ENCODE measurements around the gene KRTAP6-2. TPM values are rescaled to one million over a fixed set of nuclear protein-coding genes. Genes with fewer than 3 reads are reported as not detected.

KRTAP6-2 gene
- polyA plus RNA-seq (ENCODE audit: low read depth in 6 of 6) = not detected

GRCh38 chr21:30598802-30599201, at the start of gene KRTAP6-2:
Gene KRTAP6-2, minus strand, starts transcription at chr21:30598902. Its CDS starts 28 bp downstream, at chr21:30598874.
- peaks cover 0 to 10% (median 6%) of the 10 kb centered on the region in 7 donors for H3K9me3 Mint-ChIP-seq
- no peaks in the 10 kb centered on the region for H3K27me3 Mint-ChIP-seq

GRCh38 chr21:30646904-30647414, 48.3 kb upstream of the KRTAP6-2 start:
- H3K9me3 Mint-ChIP-seq = peaks cover 2 to 19% (median 9%) of the 10 kb centered on the region in 7 donors
- ATAC-seq (ENCODE audit: low read depth in 2 of 2) = no peak
- DNase-seq = no peak
- H3K4me3 Mint-ChIP-seq = no peak overlapping the region
- no peaks in the 10 kb centered on the region for H3K36me3 Mint-ChIP-seq
- H3K4me1 Mint-ChIP-seq = no peaks in the 10 kb centered on the region
- no peak overlapping the region for H3K27ac Mint-ChIP-seq
- no peaks in the 10 kb centered on the region for H3K27me3 Mint-ChIP-seq

More at GRCh38 chr21:30598802-30599201, at the start of gene KRTAP6-2:
- no peak for DNase-seq
- Mint-ChIP-seq H3K36me3 (no peaks in the 10 kb centered on the region), H3K27ac (no peak within 1 kb of the TSS), H3K4me1 (no peaks in the 10 kb centered on the region), H3K4me3 (no peak within 1 kb of the TSS)
- ATAC-seq (ENCODE audit: low read depth in 2 of 2) = no peak

- no peaks in the 10 kb centered on the region for H3K27me3 Mint-ChIP-seq
Observed at GRCh38 chr21:30642564-30642963, 43.9 kb upstream of the KRTAP6-2 start, which contains the start of gene KRTAP20-3. Gene KRTAP20-3, plus strand, starts transcription at chr21:30642864.

GRCh38 chr21:30638686-30639085, 40.0 kb upstream of the KRTAP6-2 start:
- Mint-ChIP-seq H3K27me3 (no peaks in the 10 kb centered on the region), H3K27ac (no peak overlapping the region), H3K36me3 (no peaks in the 10 kb centered on the region), H3K9me3 (peaks cover 5 to 14% (median 7%) of the 10 kb centered on the region in 7 donors), H3K4me3 (no peak overlapping the region), H3K4me1 (no peaks in the 10 kb centered on the region)
- ATAC-seq (ENCODE audit: low read depth in 2 of 2) = no peak
- no peak for DNase-seq

More at GRCh38 chr21:30642564-30642963, 43.9 kb upstream of the KRTAP6-2 start, which contains the start of gene KRTAP20-3:
- no peak within 1 kb of the TSS for H3K4me3 Mint-ChIP-seq
- no peaks in the 10 kb centered on the region for H3K36me3 Mint-ChIP-seq
- no peak for ATAC-seq (ENCODE audit: low read depth in 2 of 2)
- H3K4me1 Mint-ChIP-seq = no peaks in the 10 kb centered on the region
- H3K27ac Mint-ChIP-seq = no peak within 1 kb of the TSS
- DNase-seq = no peak
- peaks cover 5 to 29% (median 10%) of the 10 kb centered on the region in 7 donors for H3K9me3 Mint-ChIP-seq

GRCh38 chr21:30634906-30635305, 36.2 kb upstream of the KRTAP6-2 start, which contains the start of gene KRTAP20-2:
Gene KRTAP20-2, plus strand, starts transcription at chr21:30635206. Its CDS starts 58 bp downstream, at chr21:30635264.
- ATAC-seq (ENCODE audit: low read depth in 2 of 2) (no peak), DNase-seq (no peak)
- Mint-ChIP-seq H3K27ac (no peak within 1 kb of the TSS), H3K36me3 (no peaks in the 10 kb centered on the region), H3K27me3 (no peaks in the 10 kb centered on the region), H3K4me3 (no peak within 1 kb of the TSS), H3K9me3 (peaks cover 4 to 11% (median 5%) of the 10 kb centered on the region in 7 donors), H3K4me1 (no peaks in the 10 kb centered on the region)

GRCh38 chr21:30629200-30629599, 30.5 kb upstream of the KRTAP6-2 start:
- H3K27me3 Mint-ChIP-seq = no peaks in the 10 kb centered on the region
- H3K9me3 Mint-ChIP-seq = peaks cover 0 to 11% (median 5%) of the 10 kb centered on the region in 7 donors
- DNase-seq (no peak), ATAC-seq (ENCODE audit: low read depth in 2 of 2) (no peak)
- H3K4me3 Mint-ChIP-seq = no peak overlapping the region
- H3K36me3 Mint-ChIP-seq = no peaks in the 10 kb centered on the region
- no peak overlapping the region for H3K27ac Mint-ChIP-seq
- H3K4me1 Mint-ChIP-seq = no peaks in the 10 kb centered on the region

GRCh38 chr21:30628109-30628508, 29.4 kb upstream of the KRTAP6-2 start:
- Mint-ChIP-seq H3K27me3 (no peaks in the 10 kb centered on the region), H3K36me3 (no peaks in the 10 kb centered on the region), H3K9me3 (peaks cover 0 to 11% (median 5%) of the 10 kb centered on the region in 7 donors), H3K4me1 (no peaks in the 10 kb centered on the region), H3K27ac (no peak overlapping the region), H3K4me3 (no peak overlapping the region)
- DNase-seq (no peak), ATAC-seq (ENCODE audit: low read depth in 2 of 2) (no peak)

GRCh38 chr21:30625449-30626165, 26.9 kb upstream of the KRTAP6-2 start:
- Mint-ChIP-seq H3K4me3 (no peak overlapping the region), H3K4me1 (no peaks in the 10 kb centered on the region), H3K27me3 (no peaks in the 10 kb centered on the region), H3K27ac (no peak overlapping the region), H3K9me3 (peaks cover 0 to 14% (median 6%) of the 10 kb centered on the region in 7 donors), H3K36me3 (no peaks in the 10 kb centered on the region)
- DNase-seq = no peak
- ATAC-seq (ENCODE audit: low read depth in 2 of 2) = no peak

- ATAC-seq (ENCODE audit: low read depth in 2 of 2) = no peak
- H3K36me3 Mint-ChIP-seq = no peaks in the 10 kb centered on the region
Observed at GRCh38 chr21:30623362-30623761, 24.7 kb upstream of the KRTAP6-2 start.

GRCh38 chr21:30620522-30620921, 21.8 kb upstream of the KRTAP6-2 start, which contains the start of gene KRTAP20-4:
Gene KRTAP20-4, plus strand, starts transcription at chr21:30620627.
- ATAC-seq (ENCODE audit: low read depth in 2 of 2) (no peak), DNase-seq (no peak)
- Mint-ChIP-seq H3K36me3 (no peaks in the 10 kb centered on the region), H3K9me3 (peaks cover 0 to 14% (median 4%) of the 10 kb centered on the region in 7 donors), H3K27me3 (no peaks in the 10 kb centered on the region), H3K27ac (no peak within 1 kb of the TSS), H3K4me1 (no peaks in the 10 kb centered on the region), H3K4me3 (no peak within 1 kb of the TSS)

More at GRCh38 chr21:30623362-30623761, 24.7 kb upstream of the KRTAP6-2 start:
- Mint-ChIP-seq H3K4me1 (no peaks in the 10 kb centered on the region), H3K27me3 (no peaks in the 10 kb centered on the region), H3K9me3 (peaks cover 0 to 14% (median 8%) of the 10 kb centered on the region in 7 donors), H3K27ac (no peak overlapping the region), H3K4me3 (no peak overlapping the region)
- no peak for DNase-seq

- DNase-seq = no peak
- no peak overlapping the region for H3K27ac Mint-ChIP-seq
Observed at GRCh38 chr21:30620080-30620479, 21.4 kb upstream of the KRTAP6-2 start.

GRCh38 chr21:30616125-30616524, 17.4 kb upstream of the KRTAP6-2 start, which contains the start of gene KRTAP20-1:
Gene KRTAP20-1, plus strand, starts transcription at chr21:30616425. Its CDS starts 30 bp downstream, at chr21:30616455.
- Mint-ChIP-seq H3K27me3 (no peaks in the 10 kb centered on the region), H3K9me3 (peaks cover 0 to 8% (median 2%) of the 10 kb centered on the region in 7 donors), H3K4me1 (no peaks in the 10 kb centered on the region), H3K27ac (no peak within 1 kb of the TSS), H3K4me3 (no peak within 1 kb of the TSS), H3K36me3 (no peaks in the 10 kb centered on the region)
- DNase-seq (no peak), ATAC-seq (ENCODE audit: low read depth in 2 of 2) (no peak)

More at GRCh38 chr21:30620080-30620479, 21.4 kb upstream of the KRTAP6-2 start:
- H3K9me3 Mint-ChIP-seq = peaks cover 0 to 14% (median 4%) of the 10 kb centered on the region in 7 donors
- no peaks in the 10 kb centered on the region for H3K36me3 Mint-ChIP-seq
- H3K4me1 Mint-ChIP-seq = no peaks in the 10 kb centered on the region
- no peak for ATAC-seq (ENCODE audit: low read depth in 2 of 2)
- no peak overlapping the region for H3K4me3 Mint-ChIP-seq
- no peaks in the 10 kb centered on the region for H3K27me3 Mint-ChIP-seq

GRCh38 chr21:30615199-30615598, 16.5 kb upstream of the KRTAP6-2 start:
- Mint-ChIP-seq H3K9me3 (peaks cover 3 to 13% (median 5%) of the 10 kb centered on the region in 7 donors), H3K4me1 (no peaks in the 10 kb centered on the region), H3K27me3 (no peaks in the 10 kb centered on the region), H3K36me3 (no peaks in the 10 kb centered on the region), H3K27ac (no peak overlapping the region), H3K4me3 (no peak overlapping the region)
- no peak for ATAC-seq (ENCODE audit: low read depth in 2 of 2)
- no peak for DNase-seq

- no peak for DNase-seq
- Mint-ChIP-seq H3K27me3 (no peaks in the 10 kb centered on the region), H3K4me3 (no peak within 1 kb of the TSS), H3K4me1 (no peaks in the 10 kb centered on the region), H3K36me3 (no peaks in the 10 kb centered on the region), H3K9me3 (peaks cover 3 to 13% (median 5%) of the 10 kb centered on the region in 7 donors), H3K27ac (no peak within 1 kb of the TSS)
- ATAC-seq (ENCODE audit: low read depth in 2 of 2) = no peak
Observed at GRCh38 chr21:30613836-30614235, 15.1 kb upstream of the KRTAP6-2 start, which contains the start of gene KRTAP6-1. Gene KRTAP6-1, minus strand, starts transcription at chr21:30613930. Its CDS starts 26 bp downstream, at chr21:30613904.

Data from naive B cell (primary cell).